Measurements from ENCODE around the gene IL22.

IL22 gene

GRCh38 chr12:68263366-68263765, 10.0 kb upstream of the IL22 start:
- DNase-seq, result no peak

DNA sequence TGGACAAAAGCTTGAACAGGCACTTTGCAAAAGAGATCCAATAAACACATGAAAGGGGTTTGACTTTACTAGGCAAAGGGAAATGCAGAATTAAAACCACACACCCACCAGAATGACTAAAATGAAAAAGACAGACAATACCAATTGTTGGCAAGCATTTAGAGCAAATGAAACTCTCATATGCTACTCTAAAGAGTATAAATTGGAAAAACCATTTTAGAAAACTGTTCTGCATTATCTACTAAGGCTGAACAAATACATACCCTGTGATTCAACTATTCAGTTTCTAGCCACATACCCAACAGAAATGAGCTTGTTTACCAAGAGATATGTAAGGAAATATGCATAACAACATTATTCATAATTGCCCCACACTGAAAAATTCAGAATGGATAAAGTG, 8.5 kb upstream of the IL22 start:
- DNase-seq, result no peak

DNA sequence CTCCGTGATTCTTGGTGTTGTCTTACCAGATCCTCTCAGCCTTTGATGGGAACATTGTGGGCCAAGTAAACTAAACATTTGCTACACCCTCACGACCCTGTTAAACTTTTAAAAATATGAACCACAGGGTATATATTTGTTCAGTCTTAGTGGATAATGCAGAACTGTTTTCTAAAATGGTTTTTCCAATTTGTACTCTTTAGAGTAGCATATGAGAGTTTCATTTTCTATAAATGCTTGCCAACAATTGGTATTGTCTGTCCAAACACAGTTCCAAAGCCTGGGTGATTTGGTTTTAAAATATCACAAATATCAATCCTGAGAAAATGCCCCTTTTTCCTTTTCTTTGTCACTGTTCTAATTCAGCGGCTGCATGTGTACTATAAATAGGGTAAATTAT, 6.7 kb upstream of the IL22 start:
- no peak for DNase-seq

DNA sequence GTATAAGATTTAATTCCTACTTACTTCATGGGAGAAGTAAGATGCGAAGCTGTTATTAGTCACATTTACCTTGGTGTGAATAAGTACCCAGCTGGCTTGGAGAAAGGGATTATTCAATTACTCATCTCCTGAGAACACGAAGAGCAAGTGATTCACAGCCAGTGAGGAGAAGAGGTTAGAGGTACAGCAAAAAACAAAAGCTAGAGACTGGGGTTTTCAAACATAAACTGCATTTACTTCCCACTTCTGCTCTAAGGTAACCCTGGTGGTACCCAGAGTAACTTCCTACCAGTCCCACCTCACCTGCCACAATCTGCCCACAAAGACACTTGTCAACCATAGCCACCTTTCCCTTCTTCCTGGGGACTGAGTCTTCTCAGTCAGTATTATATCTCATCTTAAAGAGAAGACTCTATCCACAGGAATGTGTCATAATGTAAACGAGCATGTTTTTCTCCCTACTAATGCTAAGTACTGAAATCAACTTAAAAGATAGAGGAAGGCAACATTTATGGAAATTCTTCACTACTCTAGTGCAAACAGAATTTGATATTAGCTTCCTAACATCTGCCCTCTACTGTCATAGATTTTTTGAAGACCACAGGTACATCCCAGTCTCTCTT, 6.0 kb upstream of the IL22 start:
- DNase-seq, result no peak

- no peak for DNase-seq
Observed at GRCh38 chr12:68252077-68252476, 1.3 kb downstream of the IL22 start.

- no peak for DNase-seq
Observed at GRCh38 chr12:68250454-68250853, 3.0 kb downstream of the IL22 start.

- DNase-seq, result no peak
Observed at GRCh38 chr12:68247785-68248184, 5.6 kb downstream of the IL22 start.

GRCh38 chr12:68246350-68246749, 7.1 kb downstream of the IL22 start:
- DNase-seq, result no peak

- DNase-seq, result peak; percentile 21
Observed at GRCh38 chr12:68245180-68246021, 8.0 kb downstream of the IL22 start.

GRCh38 chr12:68242777-68243176, 10.6 kb downstream of the IL22 start:
- DNase-seq, result no peak

DNA sequence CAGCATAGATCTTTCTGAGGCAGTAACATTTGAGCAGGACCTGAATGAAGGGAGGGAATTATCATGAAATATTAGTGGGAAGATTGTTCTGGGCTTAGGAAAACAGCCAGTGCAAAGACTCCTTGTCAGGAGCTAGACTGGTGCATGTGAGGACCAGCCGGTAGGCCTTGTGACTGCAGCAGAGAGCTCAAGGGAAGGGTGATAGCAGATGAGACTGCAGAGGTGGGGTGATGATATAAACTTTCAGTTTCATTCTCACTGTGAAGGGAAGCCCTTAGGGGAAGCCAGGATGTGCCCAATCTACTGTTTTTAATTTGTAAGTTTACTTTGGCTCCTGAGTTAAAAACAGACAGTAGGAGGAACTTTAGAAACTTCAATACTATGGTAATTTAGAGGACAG, 12.4 kb downstream of the IL22 start:
- no peak for DNase-seq

GRCh38 chr12:68240079-68240478, 13.3 kb downstream of the IL22 start:
- no peak for DNase-seq

DNA sequence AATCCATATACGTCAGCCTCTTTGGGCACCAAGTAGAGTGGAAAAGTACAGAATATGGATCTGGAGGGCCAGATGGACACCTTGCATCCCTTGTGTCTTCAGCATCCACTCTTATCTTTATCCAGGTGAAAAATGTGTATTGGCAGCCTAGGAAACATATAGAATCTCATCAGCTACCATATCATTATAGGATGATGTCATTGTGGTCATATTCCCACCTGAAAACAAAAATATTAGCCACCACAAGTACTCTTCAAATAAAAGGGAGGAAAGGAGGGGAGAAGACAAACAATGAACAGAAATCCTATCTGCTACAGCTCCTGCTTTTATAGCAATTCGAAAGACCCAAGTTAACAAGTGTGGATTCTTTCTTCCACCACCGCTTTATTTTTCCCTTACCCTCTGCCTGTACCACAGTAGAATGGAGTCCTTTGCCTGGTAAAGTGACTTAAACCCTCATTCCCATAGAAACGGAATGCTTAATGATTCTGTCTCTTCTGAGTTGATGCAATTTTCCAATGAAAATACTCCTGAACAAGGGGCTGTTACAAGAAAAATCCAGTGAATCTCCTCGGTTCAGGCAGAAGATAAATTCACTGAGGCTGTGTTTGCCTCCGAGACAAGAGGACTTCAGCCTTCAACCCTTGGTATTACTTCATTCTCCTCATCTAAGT, 14.0 kb downstream of the IL22 start:
- DNase-seq, result no peak

DNA sequence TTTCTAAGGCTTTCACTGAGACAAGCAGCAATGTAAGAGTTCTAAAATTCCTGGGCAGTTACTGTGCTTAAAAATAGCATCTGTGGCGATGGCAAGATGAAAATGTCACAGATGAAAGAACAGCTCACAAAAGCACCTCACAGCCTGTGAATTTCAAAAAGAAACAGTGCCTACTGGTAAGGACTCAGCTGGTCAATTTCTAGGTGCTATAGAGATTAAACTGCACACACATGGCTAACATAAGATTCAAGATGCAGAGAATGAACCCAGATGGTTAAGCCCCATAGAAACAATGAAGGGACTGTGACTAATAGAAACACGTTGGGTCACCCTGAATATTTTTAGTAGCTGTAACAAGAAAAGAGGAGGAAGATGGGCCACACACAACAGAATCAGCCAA, 15.8 kb downstream of the IL22 start:
- DNase-seq, result no peak

- DNase-seq, result no peak
Observed at GRCh38 chr12:68237078-68237477, 16.3 kb downstream of the IL22 start.

GRCh38 chr12:68236421-68237059, 16.9 kb downstream of the IL22 start:
- no peak for DNase-seq

DNA sequence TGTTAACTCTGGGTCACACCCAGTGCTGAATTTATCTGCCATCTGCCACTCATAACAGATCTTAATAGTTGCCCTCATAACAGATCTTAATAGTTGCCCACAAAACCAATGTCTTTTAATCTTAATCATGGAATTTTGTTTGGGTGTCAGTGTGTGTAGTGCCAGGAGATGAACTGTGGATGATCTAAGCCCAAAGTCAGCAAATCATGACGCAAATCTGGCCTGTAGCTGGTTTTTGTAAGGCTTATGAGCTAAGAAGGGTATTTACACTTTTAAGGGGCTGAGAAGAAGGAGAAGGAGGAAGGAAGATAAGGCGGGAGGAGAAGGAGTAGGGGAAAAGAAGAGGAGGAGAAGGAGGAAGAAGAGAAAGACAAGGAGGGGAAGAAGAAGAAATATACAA, 17.8 kb downstream of the IL22 start:
- DNase-seq, result no peak

- DNase-seq, result no peak
Observed at GRCh38 chr12:68234140-68234539, 19.3 kb downstream of the IL22 start.

GRCh38 chr12:68233498-68233897, 19.9 kb downstream of the IL22 start:
- no peak for DNase-seq

- no peak for DNase-seq
Observed at GRCh38 chr12:68231691-68232090, 21.7 kb downstream of the IL22 start.

DNA sequence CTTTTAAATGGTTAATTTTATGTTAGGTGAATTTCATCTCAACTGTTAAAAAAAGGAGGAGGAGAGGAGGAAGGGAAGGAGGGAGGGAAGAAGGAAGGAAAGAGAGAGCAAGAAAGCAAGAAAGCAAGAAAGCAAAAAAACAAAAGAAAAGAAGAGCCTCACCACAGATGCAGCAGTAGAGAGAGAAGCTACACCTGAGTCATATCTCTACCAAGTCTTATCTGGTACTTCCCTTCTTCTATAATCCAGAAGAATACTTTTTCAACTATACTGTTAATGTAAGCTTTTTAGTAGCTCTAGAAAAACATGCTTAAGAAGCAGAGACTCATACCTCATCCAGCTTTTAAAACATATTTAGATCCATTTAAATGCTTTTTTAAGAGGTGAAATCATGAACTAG, 22.2 kb downstream of the IL22 start:
- no peak for DNase-seq

DNA sequence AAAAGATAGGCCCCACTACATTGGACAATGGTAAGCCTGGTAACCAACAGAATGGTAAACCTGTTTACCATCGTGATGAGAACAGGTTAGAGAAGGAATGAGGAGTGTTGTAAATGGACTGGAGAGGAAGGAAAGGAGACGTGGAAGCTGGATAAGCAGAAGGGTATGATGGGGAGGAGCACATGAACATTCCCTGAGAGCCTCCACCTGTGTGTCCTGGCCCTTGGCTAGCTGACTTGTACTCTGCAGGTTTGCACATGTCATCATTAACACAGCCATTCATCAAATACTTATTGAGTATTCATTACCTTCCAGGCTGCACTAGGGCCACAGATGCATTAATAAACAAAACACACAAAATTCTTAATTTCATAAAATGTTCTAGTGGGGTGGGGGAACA, 23.4 kb downstream of the IL22 start:
- no peak for DNase-seq

DNA sequence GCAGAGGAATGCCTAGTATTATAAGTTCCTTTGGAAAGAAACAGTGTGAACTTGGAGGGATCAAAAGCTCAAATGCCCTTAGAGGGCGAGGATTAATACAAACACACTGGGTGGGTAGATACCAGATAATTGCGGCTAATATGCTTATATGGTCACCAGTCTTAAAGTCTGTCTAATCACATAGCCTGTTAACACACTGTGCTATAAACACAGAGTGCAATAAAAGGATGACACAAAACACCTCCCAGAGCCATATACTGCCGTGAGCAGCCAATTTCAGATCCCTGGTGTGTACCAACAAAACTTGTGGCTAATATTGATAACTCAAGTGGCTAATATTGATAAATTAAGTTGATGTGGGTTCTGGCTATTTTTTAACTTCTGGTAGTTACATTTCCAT, 26.0 kb downstream of the IL22 start:
- no peak for DNase-seq
